ENCODE measurements around the gene OXT.
"Not testable (repeated sequence)": the region's sequence is repeated elsewhere in the genome, so short reads cannot be mapped to it uniquely, and the experiment has no call there.

Gene OXT

DNA sequence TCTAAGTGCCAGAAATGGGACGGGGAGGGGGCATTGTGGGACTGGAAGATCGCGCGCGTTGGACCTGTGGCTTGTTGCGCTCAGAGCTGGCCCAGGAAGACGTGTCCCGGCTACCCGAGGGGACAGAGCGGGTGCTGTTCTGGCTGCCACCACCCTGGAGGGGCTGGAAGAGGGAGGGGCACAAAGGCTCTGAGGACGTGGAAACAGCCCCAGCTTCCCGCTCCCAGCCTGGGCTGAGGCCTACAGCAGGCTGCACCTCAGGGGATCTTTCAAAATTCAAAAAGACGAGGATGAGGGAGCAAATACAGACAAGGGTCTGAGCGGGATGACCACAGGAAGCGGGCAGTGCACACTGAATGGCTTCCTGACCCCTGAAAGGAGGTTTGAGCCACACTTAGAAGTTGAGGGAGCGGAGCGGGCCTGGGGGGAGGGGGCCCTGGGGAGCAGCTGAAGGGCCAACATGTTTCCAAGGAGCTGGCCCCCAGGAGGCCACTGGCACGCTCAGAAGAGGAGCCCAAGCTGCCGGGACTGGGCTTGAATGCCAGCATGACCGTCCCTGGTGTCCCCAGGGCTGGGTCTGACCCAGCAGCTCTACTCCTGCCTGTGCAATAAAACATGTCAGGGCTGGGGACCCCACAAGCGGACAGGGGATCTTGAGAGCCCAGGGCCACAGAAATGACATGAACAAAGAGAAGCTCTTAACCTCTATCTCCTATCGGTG is 1.3 kb downstream of the OXT start:
- no peaks in the 10 kb centered on the region for H3K36me3 ChIP-seq (replicated peaks)
- H3K27me3 ChIP-seq (replicated peaks), result peaks cover 7% of the 10 kb centered on the region
- in situ Hi-C loops (cut with HindIII; ENCODE audit: low pct_ligation_motif_present, low sequenced_read_pairs), result no loop called here
- no peak for TF ChIP-seq CTCF (IDR thresholded peaks at IDR 0.05; ENCODE audit: low read depth, low read length, missing control alignments)
- H3K4me3 ChIP-seq (ENCODE audit: low read depth, low read length), result no peak overlapping the region
- H3K27ac ChIP-seq, result no peak overlapping the region
- no peak for DNase-seq

GRCh38 chr20:3073251-3073643 is 1.8 kb downstream of the OXT start:
- H3K27me3 ChIP-seq (replicated peaks); in situ Hi-C loops (cut with HindIII; ENCODE audit: low pct_ligation_motif_present, low sequenced_read_pairs); H3K36me3 ChIP-seq (replicated peaks); H3K27ac ChIP-seq; DNase-seq; H3K4me3 ChIP-seq (ENCODE audit: low read depth, low read length): not testable (repeated sequence)

DNA sequence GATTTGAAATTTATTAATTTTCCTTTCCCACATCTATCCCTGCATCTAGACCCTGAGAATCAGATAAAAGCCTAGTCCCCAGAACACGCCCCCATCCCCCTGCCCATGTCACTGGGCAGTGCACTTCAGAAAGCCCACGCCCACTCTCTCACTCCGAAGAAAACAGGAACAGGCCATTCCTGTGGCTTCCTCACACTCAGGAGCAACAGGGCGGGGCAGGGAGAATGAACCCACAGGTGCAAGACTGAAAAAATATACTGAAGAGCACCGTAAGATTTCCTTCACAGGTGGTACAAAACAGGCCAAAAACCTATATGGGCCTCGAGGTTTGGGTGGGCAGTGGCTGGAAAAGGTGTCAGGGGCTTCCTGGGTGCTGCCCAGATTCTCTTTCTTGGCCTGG is 3.4 kb downstream of the OXT start:
- Histone ChIP-seq H3K27ac (no peak overlapping the region), H3K27me3 (replicated peaks) (peaks cover 7% of the 10 kb centered on the region), H3K36me3 (replicated peaks) (no peaks in the 10 kb centered on the region), H3K4me3 (ENCODE audit: low read depth, low read length) (no peak overlapping the region)
- in situ Hi-C loops (cut with HindIII; ENCODE audit: low pct_ligation_motif_present, low sequenced_read_pairs), result no loop called here
- TF ChIP-seq CTCF (IDR thresholded peaks at IDR 0.05; ENCODE audit: low read depth, low read length, missing control alignments), result no peak
- DNase-seq, result no peak

GRCh38 chr20:3075315-3075714 is 3.9 kb downstream of the OXT start:
- H3K4me3 ChIP-seq (ENCODE audit: low read depth, low read length); H3K27ac ChIP-seq; H3K27me3 ChIP-seq (replicated peaks); DNase-seq; H3K36me3 ChIP-seq (replicated peaks); in situ Hi-C loops (cut with HindIII; ENCODE audit: low pct_ligation_motif_present, low sequenced_read_pairs): not testable (repeated sequence)

- Histone ChIP-seq H3K27ac (no peak overlapping the region), H3K27me3 (replicated peaks) (peaks cover 21% of the 10 kb centered on the region), H3K36me3 (replicated peaks) (no peaks in the 10 kb centered on the region), H3K4me3 (ENCODE audit: low read depth, low read length) (no peak overlapping the region)
- no peak for DNase-seq
- in situ Hi-C loops (cut with HindIII; ENCODE audit: low pct_ligation_motif_present, low sequenced_read_pairs), result no loop called here
- TF ChIP-seq CTCF (IDR thresholded peaks at IDR 0.05; ENCODE audit: low read depth, low read length, missing control alignments), result no peak
Measured at GRCh38 chr20:3077618-3078134, 6.3 kb downstream of the OXT start.

GRCh38 chr20:3080939-3081388 is 9.5 kb downstream of the OXT start:
- Histone ChIP-seq H3K27me3 (replicated peaks) (peaks cover 36% of the 10 kb centered on the region), H3K27ac (no peak overlapping the region), H3K4me3 (ENCODE audit: low read depth, low read length) (no peak overlapping the region), H3K36me3 (replicated peaks) (no peaks in the 10 kb centered on the region)
- no peak for TF ChIP-seq CTCF (IDR thresholded peaks at IDR 0.05; ENCODE audit: low read depth, low read length, missing control alignments)
- in situ Hi-C loops (cut with HindIII; ENCODE audit: low pct_ligation_motif_present, low sequenced_read_pairs), result no loop called here
- DNase-seq, result no peak

- no peak for DNase-seq
- Histone ChIP-seq H3K27ac (no peak overlapping the region), H3K4me3 (ENCODE audit: low read depth, low read length) (no peak overlapping the region), H3K36me3 (replicated peaks) (no peaks in the 10 kb centered on the region), H3K27me3 (replicated peaks) (peaks cover 36% of the 10 kb centered on the region)
- TF ChIP-seq CTCF (IDR thresholded peaks at IDR 0.05; ENCODE audit: low read depth, low read length, missing control alignments), result no peak
- in situ Hi-C loops (cut with HindIII; ENCODE audit: low pct_ligation_motif_present, low sequenced_read_pairs), result no loop called here
Measured at GRCh38 chr20:3081641-3082040, 10.2 kb downstream of the OXT start.

Data from brain microvascular endothelial cell (primary cell).